RKO (cell line): Measurements from ENCODE around the gene MUC5B.

Experiments
- DNase-seq: peaks from one replicate; pipeline ENCODE4 v3.0.0-alpha.2; 2016; ENCODE audit warnings: low spot score

MUC5B gene

GRCh38 chr11:1221848-1222311 is 986 bp upstream of the MUC5B start:
- no peak for DNase-seq

DNA sequence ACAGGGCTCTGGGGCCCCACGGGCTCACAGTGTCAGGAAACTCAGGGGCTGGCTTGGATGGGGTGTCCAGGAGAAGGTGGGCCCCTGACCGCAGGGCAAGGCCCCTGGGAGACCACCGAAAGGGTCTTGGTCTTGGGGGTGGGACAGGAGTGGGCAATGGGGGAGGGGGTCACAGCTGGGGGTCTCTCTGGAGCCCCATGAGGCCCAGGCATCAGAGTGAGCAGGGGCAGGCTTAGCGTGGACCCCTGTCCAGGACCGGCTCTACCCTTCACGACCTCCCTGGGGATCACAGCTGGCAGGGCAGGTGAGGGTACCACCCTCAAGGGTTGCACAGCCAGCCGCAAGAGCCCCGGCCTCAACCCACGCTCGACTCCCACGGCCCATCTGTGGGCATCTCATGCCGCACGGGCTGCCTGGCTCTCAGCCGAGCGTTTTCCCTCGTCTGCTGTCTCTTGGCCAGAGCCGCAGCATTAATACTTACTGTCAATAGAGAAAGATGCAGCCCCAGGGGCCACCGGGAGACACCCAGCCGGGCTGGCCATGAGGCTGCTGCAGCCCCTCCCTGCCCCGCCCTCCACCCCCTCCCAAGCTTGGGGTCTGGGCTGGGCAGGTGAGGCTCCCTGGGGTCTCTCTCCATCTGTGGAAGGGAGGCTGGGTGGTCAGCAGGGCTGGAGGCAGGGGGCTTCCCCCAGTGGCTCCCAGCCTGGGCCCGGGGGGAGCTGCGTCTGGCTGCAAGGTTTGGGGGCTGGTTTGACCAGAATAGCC is 662 bp downstream of the MUC5B start:
- no peak for DNase-seq

GRCh38 chr11:1224111-1224490 is 1.2 kb downstream of the MUC5B start:
- DNase-seq: no peak

DNA sequence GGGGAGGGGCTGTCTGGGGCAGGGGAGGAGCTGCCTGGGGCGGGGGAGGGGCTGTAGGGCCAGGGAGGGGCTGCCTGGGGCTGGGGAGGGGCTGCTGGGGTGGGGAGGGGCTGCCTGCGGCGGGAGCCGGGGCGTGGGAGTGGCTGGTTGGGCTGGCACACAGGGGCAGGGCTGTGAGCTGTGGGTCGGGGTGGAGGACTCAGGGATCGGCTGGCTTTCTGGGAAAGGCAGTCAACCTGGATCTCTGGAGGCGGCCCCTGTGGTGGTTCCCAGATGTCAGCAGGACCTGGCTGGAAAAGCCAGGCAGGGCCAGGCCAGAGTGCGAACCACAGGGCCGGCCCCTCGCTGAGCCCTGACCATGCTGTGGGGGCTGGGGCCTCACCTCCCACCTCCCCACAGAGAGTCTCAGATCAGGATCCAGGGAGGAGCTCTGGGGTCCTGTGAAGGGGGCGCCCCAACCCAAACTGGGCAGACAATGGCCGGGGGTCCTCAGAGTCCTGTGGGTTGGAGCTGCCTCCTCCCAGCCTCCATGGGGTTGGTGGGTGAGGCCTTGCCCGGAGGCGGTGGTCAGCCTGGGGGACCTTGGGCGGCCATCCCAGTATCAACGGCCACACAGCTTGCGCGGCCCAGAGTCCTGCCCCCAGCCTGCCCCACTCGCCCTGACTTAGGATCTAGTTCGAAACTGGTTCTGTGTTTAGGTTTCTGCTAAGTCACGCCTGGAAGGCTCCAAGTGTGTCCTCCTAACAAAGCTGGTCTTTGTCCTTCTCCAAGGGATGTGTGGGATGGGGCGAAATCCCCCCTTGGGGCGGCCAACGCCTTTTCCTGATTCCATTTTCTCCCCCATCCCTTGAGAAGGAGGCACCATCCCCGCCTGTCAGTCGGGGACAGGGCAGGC is 1.9 kb downstream of the MUC5B start:
- DNase-seq: no peak

DNA sequence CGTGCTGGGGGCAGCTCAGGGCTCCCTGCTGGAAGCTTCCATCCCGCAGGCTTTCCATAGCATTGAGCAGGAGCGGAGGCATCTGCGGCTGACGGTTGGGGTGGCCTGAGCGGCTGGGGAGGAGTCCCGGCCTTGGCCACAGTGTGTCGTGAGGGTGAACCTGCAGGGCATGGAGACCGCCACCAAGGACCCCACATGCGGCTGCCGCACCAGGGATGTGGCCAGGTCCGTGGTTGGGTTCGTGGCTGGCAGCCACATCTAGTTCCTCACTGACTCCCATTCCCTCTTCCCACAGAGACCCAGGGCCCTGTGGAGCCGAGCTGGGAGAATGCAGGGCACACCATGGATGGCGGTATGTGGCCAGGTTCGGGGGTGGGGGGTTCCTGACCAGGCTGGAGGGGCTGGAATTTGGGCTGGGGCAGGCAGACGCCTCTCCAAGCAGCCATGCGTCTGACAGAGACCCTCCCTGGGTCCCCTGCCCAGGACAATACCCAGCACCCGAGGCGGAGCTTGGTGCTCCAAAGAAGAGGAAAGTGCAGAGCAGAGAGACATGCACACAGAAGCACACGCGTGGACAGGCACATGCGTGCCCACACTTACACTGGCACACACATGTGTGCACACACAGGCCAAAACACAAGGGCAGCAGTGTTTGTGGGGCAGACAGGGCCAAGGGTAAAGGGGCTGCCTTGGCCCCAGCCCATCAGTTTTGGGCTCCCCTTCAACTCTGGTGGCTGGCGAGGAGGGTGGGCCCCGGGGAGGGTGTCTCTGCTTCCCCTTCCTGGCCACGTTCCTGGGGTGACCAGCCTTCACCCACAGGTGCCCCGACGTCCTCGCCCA is 2.7 kb downstream of the MUC5B start:
- DNase-seq: no peak

DNA sequence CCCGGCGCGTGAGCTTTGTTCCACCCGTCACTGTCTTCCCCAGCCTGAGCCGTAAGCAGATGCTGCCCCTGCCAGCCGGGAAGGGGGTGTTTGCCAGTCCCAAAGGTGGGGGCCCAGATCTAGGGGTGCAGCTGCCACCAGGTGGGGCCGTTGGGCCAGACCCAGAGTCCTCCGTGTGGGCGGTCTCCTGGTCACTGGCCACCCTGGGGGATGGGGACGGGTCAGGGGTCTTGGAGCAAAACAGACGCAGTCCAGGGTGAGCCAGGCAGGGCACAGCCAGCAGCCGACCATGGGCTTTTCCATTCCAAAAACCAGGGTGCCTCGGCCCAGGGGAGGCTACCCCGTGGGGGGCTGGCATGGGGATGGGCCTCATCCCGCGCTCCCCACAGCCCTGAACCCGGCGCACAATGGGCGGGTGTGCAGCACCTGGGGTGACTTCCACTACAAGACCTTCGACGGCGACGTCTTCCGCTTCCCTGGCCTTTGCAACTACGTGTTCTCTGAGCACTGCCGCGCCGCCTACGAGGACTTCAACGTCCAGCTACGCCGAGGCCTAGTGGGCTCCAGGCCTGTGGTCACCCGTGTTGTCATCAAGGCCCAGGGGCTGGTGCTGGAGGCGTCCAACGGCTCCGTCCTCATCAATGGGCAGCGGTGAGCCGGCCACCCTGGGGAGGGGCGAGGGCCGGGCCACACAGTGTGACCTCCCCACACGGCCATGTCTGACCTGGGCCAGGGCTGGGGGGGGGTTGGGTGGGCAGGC is 3.5 kb downstream of the MUC5B start:
- DNase-seq: no peak

GRCh38 chr11:1226986-1227550 is 4.2 kb downstream of the MUC5B start:
- no peak for DNase-seq

- DNase-seq: no peak
These were observed 4.8 kb downstream of the MUC5B start for GRCh38 chr11:1227551-1228100.

GRCh38 chr11:1228101-1228821 is 5.4 kb downstream of the MUC5B start:
- DNase-seq: no peak

DNA sequence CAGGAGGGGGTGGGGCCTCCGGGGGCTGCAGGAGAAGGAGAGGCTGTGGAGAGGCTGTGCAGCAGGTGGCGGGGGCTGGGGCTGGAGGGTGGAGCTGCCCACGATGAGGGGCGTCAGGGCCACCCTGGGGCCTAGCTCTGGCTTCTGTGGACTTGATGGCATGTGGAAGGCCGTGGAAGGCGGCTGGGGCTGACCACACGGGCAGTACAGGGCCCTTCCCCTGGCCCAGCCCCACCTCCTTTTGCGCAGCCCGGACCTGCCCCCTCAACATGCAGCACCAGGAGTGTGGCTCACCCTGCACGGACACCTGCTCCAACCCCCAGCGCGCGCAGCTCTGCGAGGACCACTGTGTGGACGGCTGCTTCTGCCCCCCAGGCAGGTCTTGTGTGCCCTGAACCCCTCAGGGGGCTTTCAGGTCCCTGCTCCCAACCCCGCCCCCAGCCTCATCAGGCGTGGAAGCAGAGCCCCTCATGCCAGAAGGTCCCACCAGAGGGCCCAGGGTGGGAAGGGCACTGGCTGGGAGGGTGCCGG is 6.1 kb downstream of the MUC5B start:
- no peak for DNase-seq

GRCh38 chr11:1229471-1230120 is 6.7 kb downstream of the MUC5B start:
- DNase-seq: no peak

DNA sequence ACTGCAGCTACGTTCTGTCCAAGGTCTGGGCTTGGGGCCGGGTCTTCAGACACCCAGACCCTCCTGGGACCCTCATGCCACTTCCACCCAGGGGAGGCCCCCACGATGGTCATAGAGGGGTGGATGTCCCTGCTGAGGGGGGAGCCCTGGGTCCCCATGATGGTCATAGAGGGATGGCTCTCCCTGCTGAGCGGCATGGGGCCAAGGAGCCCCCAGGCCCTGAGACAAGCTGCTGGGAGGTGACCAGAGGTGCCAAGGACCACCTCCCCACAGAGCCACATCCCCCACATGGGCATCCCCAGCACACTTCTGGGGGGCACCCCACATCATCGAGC is 7.2 kb downstream of the MUC5B start:
- no peak for DNase-seq

DNA sequence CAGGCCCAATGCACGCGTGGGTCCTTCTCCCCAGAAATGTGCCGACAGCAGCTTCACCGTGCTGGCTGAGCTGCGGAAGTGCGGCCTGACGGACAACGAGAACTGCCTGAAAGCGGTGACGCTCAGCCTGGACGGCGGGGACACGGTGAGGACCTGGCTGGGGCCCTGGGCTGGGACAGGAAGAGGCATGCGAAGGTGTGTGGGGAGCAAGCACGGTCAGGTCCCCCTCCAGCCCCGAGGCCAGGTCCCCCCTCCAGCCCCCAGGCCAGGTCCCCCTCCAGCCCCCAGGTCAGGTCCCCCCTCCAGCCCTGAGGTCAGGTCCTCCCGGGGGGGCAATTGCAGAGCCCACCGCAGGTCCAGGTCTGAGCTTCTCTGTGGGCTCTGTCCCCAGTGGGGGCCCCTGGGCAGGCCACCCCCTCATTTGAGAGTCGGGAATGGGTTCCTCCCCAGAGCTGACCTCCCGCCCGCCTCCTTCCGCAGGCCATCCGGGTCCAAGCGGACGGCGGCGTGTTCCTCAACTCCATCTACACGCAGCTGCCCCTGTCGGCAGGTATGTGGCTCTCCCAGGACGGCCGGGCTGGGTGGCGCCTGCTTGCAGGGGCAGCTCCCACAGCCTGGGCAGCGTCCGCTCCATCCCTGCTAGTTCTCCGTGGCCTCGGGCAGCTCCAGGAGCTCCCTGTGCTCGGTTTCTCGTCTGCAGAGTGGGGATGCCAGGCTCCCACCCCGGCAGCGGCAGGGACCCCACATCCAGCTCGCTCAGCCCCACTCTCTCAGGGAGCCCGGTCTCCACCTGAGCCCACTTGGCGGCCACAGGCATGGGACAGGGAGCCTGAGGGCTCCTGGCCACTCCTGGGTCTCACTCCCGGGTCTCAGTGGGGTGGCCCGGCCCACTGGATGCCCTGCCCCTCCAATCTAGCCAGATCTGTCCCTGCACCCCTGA is 7.9 kb downstream of the MUC5B start:
- DNase-seq: no peak

DNA sequence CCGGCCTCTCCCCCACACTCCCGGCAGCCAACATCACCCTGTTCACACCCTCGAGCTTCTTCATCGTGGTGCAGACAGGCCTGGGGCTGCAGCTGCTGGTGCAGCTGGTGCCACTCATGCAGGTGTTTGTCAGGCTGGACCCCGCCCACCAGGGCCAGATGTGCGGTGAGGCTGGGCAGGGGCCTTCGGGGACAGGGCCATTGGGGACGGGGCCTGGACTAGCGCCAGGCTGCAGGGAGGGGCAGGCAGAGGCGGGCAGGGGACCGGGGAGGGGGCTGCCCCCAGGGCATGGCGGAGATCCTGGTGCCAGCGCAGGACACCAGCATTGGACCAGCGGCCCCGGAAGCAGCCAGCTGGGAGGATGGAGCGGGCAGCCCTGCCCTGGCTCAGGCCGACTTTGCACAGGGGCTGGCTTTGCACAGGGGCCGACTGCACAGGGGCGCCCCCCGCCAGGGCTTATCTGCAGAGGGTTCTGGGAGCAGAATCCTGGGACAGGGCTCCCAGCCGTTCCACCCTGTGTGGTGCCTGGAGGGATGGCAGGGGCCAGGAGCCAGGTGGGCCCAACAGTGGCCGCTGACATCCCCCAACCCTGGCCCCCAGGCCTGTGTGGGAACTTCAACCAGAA is 8.6 kb downstream of the MUC5B start:
- no peak for DNase-seq

DNA sequence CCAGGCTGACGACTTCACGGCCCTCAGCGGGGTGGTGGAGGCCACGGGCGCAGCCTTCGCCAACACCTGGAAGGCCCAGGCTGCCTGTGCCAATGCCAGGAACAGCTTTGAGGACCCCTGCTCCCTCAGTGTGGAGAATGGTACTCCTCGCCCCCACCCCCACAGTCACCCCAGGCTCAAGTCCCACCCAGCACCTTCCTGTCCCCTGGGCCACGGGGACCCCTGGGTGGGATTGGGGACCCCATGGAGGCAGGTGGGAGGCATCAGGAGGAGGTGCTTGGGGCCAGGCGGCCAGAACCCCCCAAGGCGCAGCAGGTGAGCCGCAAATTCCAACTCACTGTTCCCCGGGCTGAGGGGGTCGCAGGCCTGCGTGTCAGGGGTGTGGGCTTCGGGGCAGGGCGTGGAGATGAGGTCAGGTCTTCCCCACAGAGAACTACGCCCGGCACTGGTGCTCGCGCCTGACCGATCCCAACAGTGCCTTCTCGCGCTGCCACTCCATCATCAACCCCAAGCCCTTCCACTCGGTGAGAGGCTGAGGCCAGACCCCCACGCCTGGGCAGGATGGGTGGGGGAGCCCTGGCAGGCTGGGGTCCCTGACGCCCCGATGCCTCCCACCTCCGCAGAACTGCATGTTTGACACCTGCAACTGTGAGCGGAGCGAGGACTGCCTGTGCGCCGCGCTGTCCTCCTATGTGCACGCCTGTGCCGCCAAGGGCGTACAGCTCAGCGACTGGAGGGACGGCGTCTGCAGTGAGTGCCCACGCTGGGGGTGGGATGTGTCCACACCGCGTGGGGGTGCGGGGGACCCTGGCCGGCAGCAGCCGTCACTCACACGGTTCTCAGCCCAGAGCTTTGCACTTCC is 9.4 kb downstream of the MUC5B start:
- no peak for DNase-seq

DNA sequence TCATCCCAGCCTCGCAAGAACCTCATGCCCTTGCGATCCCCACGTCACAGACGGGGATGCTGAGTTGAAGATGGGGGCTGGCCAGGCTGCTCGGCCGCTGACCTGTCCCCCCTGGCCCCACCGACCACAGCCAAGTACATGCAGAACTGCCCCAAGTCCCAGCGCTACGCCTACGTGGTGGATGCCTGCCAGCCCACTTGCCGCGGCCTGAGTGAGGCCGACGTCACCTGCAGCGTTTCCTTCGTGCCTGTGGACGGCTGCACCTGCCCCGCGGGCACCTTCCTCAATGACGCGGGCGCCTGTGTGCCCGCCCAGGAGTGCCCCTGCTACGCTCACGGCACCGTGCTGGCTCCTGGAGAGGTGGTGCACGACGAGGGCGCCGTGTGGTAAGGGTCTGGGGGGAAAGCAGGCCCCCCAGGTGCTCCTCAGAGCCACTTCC is 10.0 kb downstream of the MUC5B start:
- no peak for DNase-seq
